SJCRH30 (cell line): ENCODE measurements around the gene EEF1B2. TPM values are rescaled to one million over a fixed set of nuclear protein-coding genes. Genes with fewer than 3 reads are reported as not detected.
"Not testable (repeated sequence)": the region's sequence is repeated elsewhere in the genome, so short reads cannot be mapped to it uniquely, and the experiment has no call there.

Experiments used
- DNase-seq, 2 experiments: peaks; one replicate each; pipeline ENCODE4 v3.0.0-alpha.2; 2015 to 2020
- H3K27ac ChIP-seq: fragments of 250-450 bp; sonication (Bioruptor Pico); 2 replicates; pipeline ENCODE4 v1.5.1; 2020; ENCODE audit warnings: mild to moderate bottlenecking, moderate library complexity
- H3K27me3 ChIP-seq: fragments of 250-450 bp; sonication (Bioruptor Pico); 2 replicates; pipeline ENCODE4 v1.5.1; 2020; ENCODE audit warnings: mild to moderate bottlenecking, moderate library complexity
- H3K36me3 ChIP-seq: fragments of 250-450 bp; sonication (Bioruptor Pico); 2 replicates; pipeline ENCODE4 v1.5.1; 2020; ENCODE audit warnings: mild to moderate bottlenecking, moderate library complexity
- H3K4me1 ChIP-seq: fragments of 250-450 bp; sonication (Bioruptor Pico); 2 replicates; pipeline ENCODE4 v1.5.1; 2020; ENCODE audit warnings: mild to moderate bottlenecking, moderate library complexity
- H3K4me3 ChIP-seq: fragments of 250-450 bp; sonication (Bioruptor Pico); 2 replicates; pipeline ENCODE4 v1.5.1; 2020; ENCODE audit warnings: mild to moderate bottlenecking, moderate library complexity
- H3K9me3 ChIP-seq: fragments of 250-450 bp; sonication (Bioruptor Pico); replicated peaks from 2 replicates; pipeline ENCODE4 v1.5.1; 2020; ENCODE audit warnings: mild to moderate bottlenecking, moderate library complexity
- total RNA-seq: library from RNA; depleted of rRNA; stranded (reverse); fragments of >200 nt; shearing (Covaris generic); gene quantifications from 2 replicates; pipeline ENCODE4 v1.2.3, GENCODE V29; 2014; rRNA removed

Gene EEF1B2
- 945 and 1,044 TPM in 2 replicates for total RNA-seq

DNA sequence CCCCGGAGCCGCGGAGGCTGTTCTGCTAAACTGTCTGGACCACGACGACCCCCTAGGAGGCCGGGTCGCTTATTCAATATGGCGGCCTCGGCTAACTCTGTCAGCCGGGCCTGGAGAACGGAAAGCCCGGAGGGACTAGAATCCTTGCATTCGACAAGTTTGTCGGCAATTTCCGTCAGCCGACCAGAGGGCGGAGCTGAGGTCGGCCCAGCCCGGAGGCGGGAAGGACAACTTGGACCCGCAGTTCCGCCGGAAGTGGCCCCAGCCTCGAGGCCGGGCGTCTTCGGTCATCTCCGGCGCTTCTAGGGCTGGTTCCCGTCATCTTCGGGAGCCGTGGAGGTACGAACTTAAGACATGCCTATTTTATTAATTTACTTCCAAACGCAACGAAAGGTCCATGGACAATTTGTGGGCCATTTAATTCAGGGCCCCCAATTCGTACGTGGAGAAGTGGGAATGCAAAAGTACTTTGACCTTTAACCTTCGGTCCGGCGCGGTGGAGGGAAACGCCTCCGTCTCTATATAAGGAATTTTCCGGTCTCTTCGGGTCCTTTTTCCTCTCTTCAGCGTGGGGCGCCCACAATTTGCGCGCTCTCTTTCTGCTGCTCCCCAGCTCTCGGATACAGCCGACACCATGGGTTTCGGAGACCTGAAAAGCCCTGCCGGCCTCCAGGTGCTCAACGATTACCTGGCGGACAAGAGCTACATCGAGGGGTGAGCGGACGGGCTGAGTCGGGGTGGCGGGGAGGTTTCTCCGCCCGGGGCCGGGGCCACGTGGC is at the start of gene EEF1B2, which contains the start of gene NDUFS1:
Gene EEF1B2 (plus strand): TSS at position 550 of the 779 bp plus-strand sequence. CDS start 85 bp downstream, at position 635.
Gene NDUFS1 (minus strand): TSS at position 99 of the 779 bp plus-strand sequence. CDS start 5,766 bp downstream, outside the sequence.
- Histone ChIP-seq H3K36me3 (peaks cover 50% of the 10 kb centered on the region), H3K9me3 (no peaks in the 10 kb centered on the region), H3K4me3 (peak within 1 kb of the TSS; percentile 80), H3K27me3 (no peaks in the 10 kb centered on the region), H3K27ac (peak within 1 kb of the TSS; percentile 94), H3K4me1 (peaks cover 14% of the 10 kb centered on the region)
- DNase-seq = peak; percentile 97 to 98

DNA sequence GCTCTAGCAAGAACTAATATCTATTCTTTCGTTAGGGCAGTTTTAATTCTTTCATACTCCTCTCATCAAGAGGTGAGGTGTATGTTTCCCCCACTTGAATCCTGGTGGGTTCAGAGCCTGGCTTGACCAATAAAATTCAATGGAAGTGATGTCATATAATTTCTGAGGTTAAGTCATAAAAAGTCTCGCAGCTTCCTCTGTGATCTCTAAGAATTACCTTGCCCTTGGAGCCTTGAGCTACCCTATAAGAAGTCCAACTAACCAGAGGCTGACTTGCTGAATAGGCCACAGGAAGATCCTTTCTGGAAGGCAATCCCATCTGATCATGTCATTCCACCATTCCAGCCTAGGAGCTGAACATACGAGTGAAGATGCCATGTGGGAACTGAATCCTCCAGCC is 47.6 kb upstream of the EEF1B2 start:
- no peak overlapping the region for H3K27ac ChIP-seq
- H3K27me3 ChIP-seq = no peaks in the 10 kb centered on the region
- no peaks in the 10 kb centered on the region for H3K4me1 ChIP-seq
- DNase-seq = no peak
- H3K4me3 ChIP-seq = no peak overlapping the region
- no peaks in the 10 kb centered on the region for H3K9me3 ChIP-seq
- peaks cover 5% of the 10 kb centered on the region for H3K36me3 ChIP-seq

GRCh38 chr2:206112846-206113547 is 46.7 kb upstream of the EEF1B2 start:
- Histone ChIP-seq H3K27me3 (no peaks in the 10 kb centered on the region), H3K4me3 (no peak overlapping the region), H3K4me1 (no peaks in the 10 kb centered on the region), H3K9me3 (no peaks in the 10 kb centered on the region), H3K27ac (no peak overlapping the region), H3K36me3 (peaks cover 14% of the 10 kb centered on the region)
- DNase-seq = no peak

DNA sequence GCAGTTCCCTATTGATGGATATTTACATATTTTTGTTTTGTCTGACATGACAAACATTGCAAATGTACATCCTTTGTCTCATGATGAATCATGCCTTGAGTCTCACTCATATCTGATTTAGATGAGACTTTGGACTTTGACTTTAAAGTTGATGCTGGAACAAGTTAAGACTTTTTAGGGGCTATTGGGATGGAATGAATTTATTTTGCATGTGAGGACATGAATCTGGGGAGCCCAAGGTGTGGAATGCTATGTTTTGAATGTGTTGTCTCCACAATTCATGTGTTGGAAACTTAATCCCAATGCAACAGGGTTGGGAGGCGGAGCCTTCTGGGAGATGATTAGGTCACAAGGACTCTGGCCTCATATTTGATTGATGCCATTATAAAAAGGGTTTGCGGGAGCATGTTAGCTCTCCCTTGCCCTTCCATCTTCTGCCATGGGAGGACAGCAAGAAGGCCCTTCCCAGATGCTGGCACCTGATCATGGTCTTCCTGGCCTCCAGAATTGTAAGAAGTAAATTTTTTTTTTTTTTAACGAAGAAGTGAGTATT is 44.6 kb upstream of the EEF1B2 start:
- Histone ChIP-seq H3K36me3 (peaks cover 25% of the 10 kb centered on the region), H3K27ac (no peak overlapping the region), H3K27me3 (no peaks in the 10 kb centered on the region), H3K4me3 (no peak overlapping the region), H3K4me1 (no peaks in the 10 kb centered on the region), H3K9me3 (no peaks in the 10 kb centered on the region)
- no peak for DNase-seq

DNA sequence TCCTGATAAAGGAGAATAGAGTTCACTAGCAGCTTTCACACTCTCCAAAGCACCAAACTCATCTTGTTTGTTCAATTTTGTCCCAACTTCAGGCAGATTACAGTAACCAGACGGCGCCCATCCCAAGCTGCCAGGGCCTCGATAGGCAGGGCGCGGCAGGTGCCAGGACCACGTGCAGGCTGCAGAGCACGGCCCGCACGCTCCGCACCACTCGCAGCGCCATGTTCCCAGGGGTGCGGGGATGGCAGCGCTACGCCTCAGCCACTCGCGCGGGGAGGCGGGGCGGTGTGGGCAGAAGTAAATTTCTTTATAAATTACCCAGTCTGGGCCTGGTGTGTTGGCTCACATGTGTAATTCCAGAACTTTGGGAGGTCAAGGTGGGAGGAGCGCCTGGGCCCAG is 43.4 kb upstream of the EEF1B2 start:
- Histone ChIP-seq H3K27me3 (no peaks in the 10 kb centered on the region), H3K4me1 (no peaks in the 10 kb centered on the region), H3K4me3 (no peak overlapping the region), H3K27ac (no peak overlapping the region), H3K9me3 (no peaks in the 10 kb centered on the region), H3K36me3 (peaks cover 37% of the 10 kb centered on the region)
- no peak for DNase-seq

- H3K27ac ChIP-seq, H3K9me3 ChIP-seq, H3K27me3 ChIP-seq, DNase-seq, H3K4me1 ChIP-seq, H3K4me3 ChIP-seq: not testable (repeated sequence)
- peaks cover 85% of the 10 kb centered on the region for H3K36me3 ChIP-seq
Measured at GRCh38 chr2:206122569-206122968, 37.1 kb upstream of the EEF1B2 start.

GRCh38 chr2:206125901-206126300 is 33.8 kb upstream of the EEF1B2 start:
- no peaks in the 10 kb centered on the region for H3K4me1 ChIP-seq
- no peak for DNase-seq
- H3K4me3 ChIP-seq = no peak overlapping the region
- no peak overlapping the region for H3K27ac ChIP-seq
- H3K9me3 ChIP-seq = no peaks in the 10 kb centered on the region
- H3K36me3 ChIP-seq = peaks cover 78% of the 10 kb centered on the region
- no peaks in the 10 kb centered on the region for H3K27me3 ChIP-seq

GRCh38 chr2:206127656-206128055 is 32.0 kb upstream of the EEF1B2 start:
- Histone ChIP-seq H3K4me1 (no peaks in the 10 kb centered on the region), H3K27ac (no peak overlapping the region), H3K9me3 (no peaks in the 10 kb centered on the region), H3K27me3 (no peaks in the 10 kb centered on the region), H3K4me3 (no peak overlapping the region), H3K36me3 (peaks cover 79% of the 10 kb centered on the region)
- peak in 1 of 2 experiments; percentile 20 for DNase-seq

DNA sequence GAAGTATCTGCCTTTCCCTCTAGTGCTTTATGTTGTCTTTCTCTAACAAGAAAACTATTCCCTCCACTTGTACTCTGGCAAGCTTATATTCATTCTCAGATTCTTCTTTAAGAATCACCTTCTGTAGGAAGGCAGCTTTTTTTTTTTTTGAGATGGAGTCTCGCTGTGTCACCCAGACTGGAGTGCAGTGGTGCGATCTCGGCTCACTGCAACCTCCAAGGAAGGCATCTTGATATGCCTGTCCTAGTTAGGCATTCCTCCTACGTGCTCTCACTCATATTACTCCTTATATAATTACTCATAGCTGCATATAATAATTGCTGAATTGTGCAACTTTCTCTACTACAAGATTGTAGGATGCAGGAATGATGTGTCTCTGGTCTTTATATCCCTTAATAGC is 16.2 kb upstream of the EEF1B2 start:
- Histone ChIP-seq H3K27ac (no peak overlapping the region), H3K9me3 (no peaks in the 10 kb centered on the region), H3K4me1 (no peaks in the 10 kb centered on the region), H3K36me3 (peaks cover 91% of the 10 kb centered on the region), H3K4me3 (no peak overlapping the region), H3K27me3 (no peaks in the 10 kb centered on the region)
- no peak for DNase-seq

- no peak for DNase-seq
- Histone ChIP-seq H3K27me3 (no peaks in the 10 kb centered on the region), H3K27ac (no peak overlapping the region), H3K36me3 (peaks cover 91% of the 10 kb centered on the region), H3K9me3 (no peaks in the 10 kb centered on the region), H3K4me1 (no peaks in the 10 kb centered on the region), H3K4me3 (no peak overlapping the region)
Measured at GRCh38 chr2:206144383-206144782, 15.3 kb upstream of the EEF1B2 start.

- DNase-seq = no peak
- H3K4me3 ChIP-seq = no peak overlapping the region
- no peak overlapping the region for H3K27ac ChIP-seq
- no peaks in the 10 kb centered on the region for H3K27me3 ChIP-seq
- no peaks in the 10 kb centered on the region for H3K4me1 ChIP-seq
- peaks cover 88% of the 10 kb centered on the region for H3K36me3 ChIP-seq
- no peaks in the 10 kb centered on the region for H3K9me3 ChIP-seq
Measured at GRCh38 chr2:206145665-206146064, 14.0 kb upstream of the EEF1B2 start.

DNA sequence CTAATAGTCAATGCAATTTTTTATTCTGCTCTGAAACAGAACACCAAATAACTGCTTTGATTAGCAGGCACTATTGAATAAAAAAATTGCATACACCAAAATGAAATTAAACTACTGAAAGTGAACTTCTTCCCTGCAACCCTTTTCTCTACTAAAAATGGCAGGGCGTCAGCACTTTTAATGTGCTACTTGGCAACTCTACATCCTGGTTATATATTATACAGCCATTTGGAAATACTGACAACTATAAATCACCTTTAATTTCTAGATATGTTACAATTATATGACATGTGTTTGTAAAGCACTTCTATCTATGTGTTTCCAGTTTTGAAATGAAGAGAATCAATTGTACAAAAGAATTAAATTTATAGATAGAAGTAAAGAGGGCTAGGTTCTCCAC is 10.4 kb upstream of the EEF1B2 start:
- peaks cover 68% of the 10 kb centered on the region for H3K36me3 ChIP-seq
- no peak overlapping the region for H3K4me3 ChIP-seq
- H3K27me3 ChIP-seq = no peaks in the 10 kb centered on the region
- H3K4me1 ChIP-seq = no peaks in the 10 kb centered on the region
- H3K27ac ChIP-seq = no peak overlapping the region
- no peaks in the 10 kb centered on the region for H3K9me3 ChIP-seq
- DNase-seq = no peak

GRCh38 chr2:206150168-206150567 is 9.5 kb upstream of the EEF1B2 start:
- Histone ChIP-seq H3K4me1 (no peaks in the 10 kb centered on the region), H3K36me3 (peaks cover 60% of the 10 kb centered on the region), H3K9me3 (no peaks in the 10 kb centered on the region), H3K4me3 (no peak overlapping the region), H3K27ac (no peak overlapping the region), H3K27me3 (no peaks in the 10 kb centered on the region)
- no peak for DNase-seq

DNA sequence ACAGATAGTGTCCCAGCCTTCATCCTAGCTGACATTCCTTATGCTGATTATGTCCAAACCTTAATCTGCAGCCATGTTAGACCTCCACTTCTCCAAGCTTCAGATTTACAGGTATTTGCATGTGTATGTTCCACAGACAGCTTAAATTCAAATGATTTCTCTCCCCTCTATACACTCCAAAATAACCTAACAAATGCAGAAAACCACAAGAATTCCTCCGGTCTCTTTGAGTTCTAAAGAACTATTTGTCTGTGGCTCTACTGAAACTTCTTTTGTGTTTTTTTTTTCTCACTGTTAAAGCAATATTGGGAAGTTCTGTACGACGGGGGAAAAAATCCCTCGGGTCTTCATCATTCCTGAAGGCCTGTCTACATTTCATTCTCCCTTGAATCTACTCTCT is 9.1 kb upstream of the EEF1B2 start:
- DNase-seq = no peak
- H3K9me3 ChIP-seq = no peaks in the 10 kb centered on the region
- H3K4me1 ChIP-seq = no peaks in the 10 kb centered on the region
- H3K27me3 ChIP-seq = no peaks in the 10 kb centered on the region
- no peak overlapping the region for H3K4me3 ChIP-seq
- H3K27ac ChIP-seq = no peak overlapping the region
- H3K36me3 ChIP-seq = peaks cover 55% of the 10 kb centered on the region

GRCh38 chr2:206154197-206154596 is 5.5 kb upstream of the EEF1B2 start:
- Histone ChIP-seq H3K4me1 (no peaks in the 10 kb centered on the region), H3K9me3 (no peaks in the 10 kb centered on the region), H3K27ac (no peak overlapping the region), H3K4me3 (no peak overlapping the region), H3K36me3 (peaks cover 28% of the 10 kb centered on the region), H3K27me3 (no peaks in the 10 kb centered on the region)
- DNase-seq = peak in 1 of 2 experiments; percentile 22
